Lung (tissue), 12 donors: ENCODE results near the gene PPP1CC. TPM values are rescaled to one million over a fixed set of nuclear protein-coding genes. Genes with fewer than 3 reads are reported as not detected.

Experiments used
- ATAC-seq: fragments of 200-7000 bp; cut with Tn5 transposase; one replicate; pipeline ENCODE4 v1.9.1; 2020; ENCODE audit warnings: moderate number of reproducible peaks; ENCODE audit not compliant: insufficient read depth, low FRiP score
- DNase-seq, 3 donors: peaks; one replicate each; pipeline ENCODE4 v3.0.0-alpha.2; 2013 to 2017
- H3K27ac ChIP-seq, 2 donors: one replicate each; pipeline ENCODE4 v1.5.1; 2013; ENCODE audit warnings: mild to moderate bottlenecking in 2 of 2, moderate library complexity in 2 of 2, control low read depth in 1 of 2, inconsistent platforms in 1 of 2, low read depth in 1 of 2, low read length in 1 of 2
- H3K27me3 ChIP-seq, 3 donors: one replicate each; pipeline ENCODE4 v1.5.1; 2013; ENCODE audit warnings: low read length in 2 of 3; ENCODE audit not compliant: control insufficient read depth in 3 of 3, insufficient read depth in 3 of 3
- H3K36me3 ChIP-seq, 4 donors: one replicate each; pipeline ENCODE4 v1.5.1; 2013; ENCODE audit warnings: low read length in 4 of 4, mild to moderate bottlenecking in 1 of 4, moderate library complexity in 1 of 4; ENCODE audit not compliant: control insufficient read depth in 4 of 4, insufficient read depth in 4 of 4
- H3K4me1 ChIP-seq, 5 donors: one replicate each; pipeline ENCODE4 v1.5.1; 2013; ENCODE audit warnings: low read length in 5 of 5, mild to moderate bottlenecking in 2 of 5, moderate library complexity in 1 of 5; ENCODE audit not compliant: control insufficient read depth in 5 of 5, insufficient read depth in 5 of 5
- H3K4me3 ChIP-seq: one replicate; pipeline ENCODE4 v1.5.1; 2013; ENCODE audit warnings: mild to moderate bottlenecking, control low read depth, moderate library complexity
- H3K9ac ChIP-seq, 2 donors: one replicate each; pipeline ENCODE4 v1.5.1; 2013; ENCODE audit warnings: low read length in 2 of 2, control low read depth in 1 of 2; ENCODE audit not compliant: insufficient read depth in 1 of 2
- H3K9me3 ChIP-seq, 4 donors: one replicate each; pipeline ENCODE4 v1.5.1; 2013; ENCODE audit warnings: low read length in 3 of 4, mild to moderate bottlenecking in 1 of 4, moderate library complexity in 1 of 4; ENCODE audit not compliant: control insufficient read depth in 4 of 4, insufficient read depth in 3 of 4
- CTCF ChIP-seq: IDR thresholded peaks from 2 replicates; pipeline ENCODE4 v1.5.1; 2012; ENCODE audit warnings: mild to moderate bottlenecking; ENCODE audit errors: control extremely low read depth, extremely low read depth
- WGBS, 2 donors: extraction: QIAGEN DNeasy Blood & Tissue Kit; methylation state at CpG; one replicate each; pipeline ENCODE4 v1.1.7; 2013; 5-methylcytosine and 5-hydroxymethylcytosine counted together
- polyA plus RNA-seq, 2 donors: library from polyadenylated mRNA; stranded (reverse); fragments of 200-250 nt; gene quantifications; one replicate each; pipeline ENCODE4 v1.2.1, GENCODE V29; 2013
- total RNA-seq, 2 donors: library from RNA; depleted of rRNA in 1 of 2; stranded (reverse); fragments of >200 nt in 1 of 2; gene quantifications; one replicate each; pipeline ENCODE4 v1.2.1, GENCODE V29; 2014 to 2021
- donor health status: control.
- donor health status: control.
- donor health status: Bipolar disorder and iron deficiency.
- donor health status: healthy.
- donor health status: DM: yes; HTN: yes; CAD: no.

The PPP1CC gene
- total and polyA plus RNA-seq, 4 donors: 56.2 to 124 (median 72.3) TPM

DNA sequence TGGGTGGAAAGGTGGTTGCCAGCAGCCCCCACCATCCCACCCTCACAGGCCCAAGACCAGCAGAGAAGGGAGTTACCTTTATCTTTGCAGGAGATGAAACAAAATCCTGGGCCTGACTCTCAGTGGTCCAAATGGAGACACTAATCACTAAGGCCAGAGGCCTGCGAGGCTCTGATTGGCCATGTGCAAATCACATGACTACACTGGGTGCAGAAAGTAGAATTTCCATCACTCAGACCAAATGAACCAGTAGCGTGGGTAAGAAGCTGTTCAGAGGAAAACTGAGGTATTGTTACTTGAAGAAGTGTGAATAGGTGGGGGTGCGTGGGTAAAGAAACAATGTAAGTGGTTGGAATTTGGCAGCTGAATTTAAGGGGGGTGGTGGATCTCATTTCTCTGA is 20.2 kb upstream of the PPP1CC start:
- no peak overlapping the region for H3K9ac ChIP-seq
- 85 to 95% methylated on average over 3 of the region's 3 CpGs for WGBS, 2 donors
- H3K9me3 ChIP-seq: no peaks in the 10 kb centered on the region
- ATAC-seq: no peak
- no peaks in the 10 kb centered on the region for H3K36me3 ChIP-seq
- peaks cover 0 to 3% (median 0%) of the 10 kb centered on the region in 5 donors for H3K4me1 ChIP-seq
- no peak overlapping the region for H3K4me3 ChIP-seq
- DNase-seq: no peak
- no peak overlapping the region for H3K27ac ChIP-seq
- TF ChIP-seq CTCF: no peak
- no peaks in the 10 kb centered on the region for H3K27me3 ChIP-seq

- no peaks in the 10 kb centered on the region for H3K27me3 ChIP-seq
- no peaks in the 10 kb centered on the region for H3K36me3 ChIP-seq
- H3K4me3 ChIP-seq: no peak overlapping the region
- no peaks in the 10 kb centered on the region for H3K9me3 ChIP-seq
- no peak for DNase-seq
- no peak overlapping the region for H3K9ac ChIP-seq
- no peak overlapping the region for H3K27ac ChIP-seq
- TF ChIP-seq CTCF: no peak
- ATAC-seq: no peak
- 75 to 84% methylated on average over 4 of the region's 4 CpGs for WGBS, 2 donors
- H3K4me1 ChIP-seq: peaks cover 0 to 3% (median 0%) of the 10 kb centered on the region in 5 donors
Observed at GRCh38 chr12:110760204-110760609, 17.5 kb upstream of the PPP1CC start.

- Histone ChIP-seq H3K4me3 (no peak overlapping the region), H3K9ac (no peak overlapping the region), H3K9me3 (no peaks in the 10 kb centered on the region), H3K36me3 (no peaks in the 10 kb centered on the region), H3K27me3 (no peaks in the 10 kb centered on the region), H3K27ac (no peak overlapping the region), H3K4me1 (peaks cover 0 to 3% (median 0%) of the 10 kb centered on the region in 5 donors)
- TF ChIP-seq CTCF: no peak
- ATAC-seq: no peak
- WGBS, 2 donors: 90 to 91% methylated on average over 6 of the region's 6 CpGs
- no peak for DNase-seq
Observed at GRCh38 chr12:110758922-110759321, 16.2 kb upstream of the PPP1CC start.

DNA sequence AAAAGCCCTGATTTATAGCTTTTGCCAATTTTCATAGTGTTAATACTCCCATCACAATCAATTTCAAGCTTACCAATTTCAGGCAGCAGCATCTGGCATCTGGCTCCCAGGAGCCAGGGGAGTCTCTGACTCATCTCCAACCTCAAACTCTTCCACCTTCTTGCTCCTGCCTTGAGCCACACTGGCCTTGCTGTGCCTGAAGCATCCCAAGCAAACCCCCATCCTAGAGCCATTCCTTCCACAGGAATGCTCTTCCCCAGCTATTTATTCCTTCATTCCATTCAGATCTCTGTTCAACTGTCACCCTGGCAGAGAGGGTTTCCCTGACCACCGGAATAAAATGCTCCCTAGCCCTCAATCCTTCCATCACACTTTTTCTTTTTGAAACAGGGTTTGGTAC is 13.9 kb upstream of the PPP1CC start:
- Histone ChIP-seq H3K4me3 (no peak overlapping the region), H3K27ac (no peak overlapping the region), H3K27me3 (no peaks in the 10 kb centered on the region), H3K9ac (no peak overlapping the region), H3K4me1 (peaks cover 0 to 3% (median 0%) of the 10 kb centered on the region in 5 donors), H3K9me3 (no peaks in the 10 kb centered on the region), H3K36me3 (no peaks in the 10 kb centered on the region)
- TF ChIP-seq CTCF: no peak
- DNase-seq: no peak
- ATAC-seq: no peak
- WGBS, 2 donors: 87 to 93% methylated on average over 1 of the region's 1 CpG
